ENCODE results near the gene DHFR. TPM values are rescaled to one million over a fixed set of nuclear protein-coding genes. Genes with fewer than 3 reads are reported as not detected.
A peak's percentile ranks its signal among the peaks of the same experiment; 100 is the strongest.

The DHFR gene
- total and polyA plus RNA-seq, 2 experiments from 2014 or later = 11.6 to 23.8 TPM

GRCh38 chr5:80592105-80592504, 62.7 kb downstream of the DHFR start:
- no peak for TF ChIP-seq EZH2 (IDR thresholded peaks at IDR 0.05; ENCODE audit: insufficient read depth, poor library complexity, severe bottlenecking)
- TF ChIP-seq EZH2phosphoT487 (IDR thresholded peaks at IDR 0.05; ENCODE audit: insufficient read depth, low read depth) = no peak
- H3K79me2 ChIP-seq (ENCODE audit: insufficient read depth) = no peaks in the 10 kb centered on the region
- H3K4me2 ChIP-seq (ENCODE audit: unreplicated experiment) = no peak overlapping the region
- no peak overlapping the region for H3K27ac ChIP-seq
- no peaks in the 10 kb centered on the region for H3F3A ChIP-seq (ENCODE audit: insufficient read depth)
- no peaks in the 10 kb centered on the region for H3K9me2 ChIP-seq (ENCODE audit: insufficient read depth)
- H3K4me1 ChIP-seq (ENCODE audit: insufficient read depth) = no peaks in the 10 kb centered on the region
- H3K27me3 ChIP-seq (replicated peaks; ENCODE audit: insufficient read depth) = no peaks in the 10 kb centered on the region
- no peaks in the 10 kb centered on the region for H3K9me3 ChIP-seq (ENCODE audit: low read depth)
- H2AFZ ChIP-seq = no peak overlapping the region
- no peak overlapping the region for H3K4me3 ChIP-seq
- H3K36me3 ChIP-seq (ENCODE audit: low read depth) = no peaks in the 10 kb centered on the region
- in situ Hi-C loops (cut with MboI) = no loop called here
- H4K20me1 ChIP-seq (ENCODE audit: insufficient read depth) = no peaks in the 10 kb centered on the region
- no peak overlapping the region for H3K9ac ChIP-seq
- WGBS, 2 experiments (ENCODE audit: low coverage in 1 of 2, low lambda C conversion rate in 2 of 2, missing lambda C conversion rate in 2 of 2) = 74 to 87% methylated on average over 1 of the region's 1 CpG
- no peak for DNase-seq

- H3K4me2 ChIP-seq (ENCODE audit: unreplicated experiment) = no peak overlapping the region
- H3K79me2 ChIP-seq (ENCODE audit: insufficient read depth) = no peaks in the 10 kb centered on the region
- peak; percentile 24 for DNase-seq
- H3K9me2 ChIP-seq (ENCODE audit: insufficient read depth) = no peaks in the 10 kb centered on the region
- no peaks in the 10 kb centered on the region for H3K36me3 ChIP-seq (ENCODE audit: low read depth)
- no peak overlapping the region for H2AFZ ChIP-seq
- no peaks in the 10 kb centered on the region for H4K20me1 ChIP-seq (ENCODE audit: insufficient read depth)
- in situ Hi-C loops (cut with MboI) = no loop called here
- no peak overlapping the region for H3K4me3 ChIP-seq
- H3K4me1 ChIP-seq (ENCODE audit: insufficient read depth) = no peaks in the 10 kb centered on the region
- no peak overlapping the region for H3K9ac ChIP-seq
- H3K9me3 ChIP-seq (ENCODE audit: low read depth) = no peaks in the 10 kb centered on the region
- no peak overlapping the region for H3K27ac ChIP-seq
- H3K27me3 ChIP-seq (replicated peaks; ENCODE audit: insufficient read depth) = no peaks in the 10 kb centered on the region
- TF ChIP-seq EZH2 (IDR thresholded peaks at IDR 0.05; ENCODE audit: insufficient read depth, poor library complexity, severe bottlenecking) (no peak), EZH2phosphoT487 (IDR thresholded peaks at IDR 0.05; ENCODE audit: insufficient read depth, low read depth) (no peak)
- 69 to 78% methylated on average over 3 of the region's 3 CpGs for WGBS, 2 experiments (ENCODE audit: low coverage in 1 of 2, low lambda C conversion rate in 2 of 2, missing lambda C conversion rate in 2 of 2)
- H3F3A ChIP-seq (ENCODE audit: insufficient read depth) = no peaks in the 10 kb centered on the region
Observed at GRCh38 chr5:80591352-80591751, 63.4 kb downstream of the DHFR start.

GRCh38 chr5:80590766-80591165, 64.0 kb downstream of the DHFR start:
- Histone ChIP-seq H3K4me2 (ENCODE audit: unreplicated experiment) (no peak overlapping the region), H4K20me1 (ENCODE audit: insufficient read depth) (no peaks in the 10 kb centered on the region), H3K9me3 (ENCODE audit: low read depth) (no peaks in the 10 kb centered on the region), H3K27me3 (replicated peaks; ENCODE audit: insufficient read depth) (no peaks in the 10 kb centered on the region), H3K9me2 (ENCODE audit: insufficient read depth) (no peaks in the 10 kb centered on the region), H3K27ac (no peak overlapping the region), H3K4me3 (no peak overlapping the region), H3K79me2 (ENCODE audit: insufficient read depth) (no peaks in the 10 kb centered on the region), H2AFZ (no peak overlapping the region), H3K4me1 (ENCODE audit: insufficient read depth) (no peaks in the 10 kb centered on the region), H3F3A (ENCODE audit: insufficient read depth) (no peaks in the 10 kb centered on the region), H3K9ac (no peak overlapping the region), H3K36me3 (ENCODE audit: low read depth) (no peaks in the 10 kb centered on the region)
- DNase-seq = no peak
- 69 to 73% methylated on average over 5 of the region's 5 CpGs for WGBS, 2 experiments (ENCODE audit: low coverage in 1 of 2, low lambda C conversion rate in 2 of 2, missing lambda C conversion rate in 2 of 2)
- TF ChIP-seq EZH2 (IDR thresholded peaks at IDR 0.05; ENCODE audit: insufficient read depth, poor library complexity, severe bottlenecking) (no peak), EZH2phosphoT487 (IDR thresholded peaks at IDR 0.05; ENCODE audit: insufficient read depth, low read depth) (no peak)
- in situ Hi-C loops (cut with MboI) = no loop called here

- 73 to 75% methylated on average over 8 of the region's 8 CpGs for WGBS, 2 experiments (ENCODE audit: low coverage in 1 of 2, low lambda C conversion rate in 2 of 2, missing lambda C conversion rate in 2 of 2)
- Histone ChIP-seq H2AFZ (no peak overlapping the region), H3K9ac (no peak overlapping the region), H3K9me2 (ENCODE audit: insufficient read depth) (no peaks in the 10 kb centered on the region), H3K4me3 (no peak overlapping the region), H3K4me2 (ENCODE audit: unreplicated experiment) (no peak overlapping the region), H4K20me1 (ENCODE audit: insufficient read depth) (no peaks in the 10 kb centered on the region), H3K4me1 (ENCODE audit: insufficient read depth) (no peaks in the 10 kb centered on the region), H3K27me3 (replicated peaks; ENCODE audit: insufficient read depth) (no peaks in the 10 kb centered on the region), H3K36me3 (ENCODE audit: low read depth) (no peaks in the 10 kb centered on the region), H3F3A (ENCODE audit: insufficient read depth) (no peaks in the 10 kb centered on the region), H3K27ac (no peak overlapping the region), H3K79me2 (ENCODE audit: insufficient read depth) (no peaks in the 10 kb centered on the region), H3K9me3 (ENCODE audit: low read depth) (no peaks in the 10 kb centered on the region)
- no peak for DNase-seq
- TF ChIP-seq EZH2 (IDR thresholded peaks at IDR 0.05; ENCODE audit: insufficient read depth, poor library complexity, severe bottlenecking) (no peak), EZH2phosphoT487 (IDR thresholded peaks at IDR 0.05; ENCODE audit: insufficient read depth, low read depth) (no peak)
- in situ Hi-C loops (cut with MboI) = no loop called here
Observed at GRCh38 chr5:80588858-80589540, 65.8 kb downstream of the DHFR start.

Measured in GM23248 (cell line).